Measurements from ENCODE around the gene TTYH3.

Gene TTYH3

GRCh38 chr7:2635148-2635668 lies 3.4 kb downstream of the TTYH3 start:
- DNase-seq: no peak

- no peak for DNase-seq
These were observed 4.3 kb downstream of the TTYH3 start for GRCh38 chr7:2635810-2636701.

- DNase-seq: no peak
These were observed 5.3 kb downstream of the TTYH3 start for GRCh38 chr7:2637066-2637471.

- DNase-seq: no peak
These were observed 5.9 kb downstream of the TTYH3 start for GRCh38 chr7:2637505-2638223.

- no peak for DNase-seq
These were observed 6.6 kb downstream of the TTYH3 start for GRCh38 chr7:2638224-2638991.

GRCh38 chr7:2639181-2639681 lies 7.4 kb downstream of the TTYH3 start:
- no peak for DNase-seq

- no peak for DNase-seq
These were observed 8.1 kb downstream of the TTYH3 start for GRCh38 chr7:2639695-2640481.

- no peak for DNase-seq
These were observed 8.7 kb downstream of the TTYH3 start for GRCh38 chr7:2640482-2640830.

GRCh38 chr7:2640846-2641316 lies 9.1 kb downstream of the TTYH3 start:
- no peak for DNase-seq

GRCh38 chr7:2641406-2642393 lies 9.9 kb downstream of the TTYH3 start:
- no peak for DNase-seq

GRCh38 chr7:2643386-2644219 lies 11.8 kb downstream of the TTYH3 start:
- no peak for DNase-seq

- no peak for DNase-seq
These were observed 12.4 kb downstream of the TTYH3 start for GRCh38 chr7:2644220-2644561.

- DNase-seq: no peak
These were observed 12.9 kb downstream of the TTYH3 start for GRCh38 chr7:2644562-2645273.

GRCh38 chr7:2645274-2645868 lies 13.6 kb downstream of the TTYH3 start:
- no peak for DNase-seq

GRCh38 chr7:2646336-2646679 lies 14.5 kb downstream of the TTYH3 start:
- no peak for DNase-seq

GRCh38 chr7:2646680-2647571 lies 15.1 kb downstream of the TTYH3 start:
- no peak for DNase-seq

- no peak for DNase-seq
These were observed 15.9 kb downstream of the TTYH3 start for GRCh38 chr7:2647594-2648172.
